ENCODE results near the gene NSG2. TPM values are rescaled to one million over a fixed set of nuclear protein-coding genes. Genes with fewer than 3 reads are reported as not detected.
"Not testable (repeated sequence)": the region's sequence is repeated elsewhere in the genome, so short reads cannot be mapped to it uniquely, and the experiment has no call there.

The NSG2 gene
- polyA plus RNA-seq, 2 donors, result 0.02 to 0.04 TPM

DNA sequence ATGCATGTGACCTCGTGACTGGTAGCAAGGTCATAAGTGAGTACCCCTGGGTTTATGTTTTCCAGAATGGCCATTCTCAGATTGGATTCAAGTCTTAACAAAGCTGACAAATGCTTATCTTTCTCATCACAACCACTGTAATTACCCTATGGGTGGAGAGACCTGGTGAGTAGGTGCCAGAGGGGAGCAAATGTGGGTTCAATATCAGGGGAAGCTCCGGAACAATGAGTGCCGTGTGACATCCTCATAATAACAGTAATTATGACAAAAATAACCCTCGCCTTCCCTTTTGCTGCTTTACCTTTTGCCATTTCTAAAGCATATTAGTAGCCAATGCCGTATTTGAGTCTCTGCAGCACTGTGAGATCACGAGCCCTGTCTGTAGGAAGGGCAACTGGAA lies 95.9 kb downstream of the NSG2 start:
- H3K9me3 ChIP-seq (ENCODE audit: control insufficient read depth in 2 of 2, insufficient read depth in 1 of 2, low read depth in 1 of 2, low read length in 1 of 2), result no peaks in the 10 kb centered on the region
- no peak overlapping the region for H3K4me3 ChIP-seq (ENCODE audit: low read depth in 1 of 2, low read length in 2 of 2)
- no peaks in the 10 kb centered on the region for H3K27me3 ChIP-seq (ENCODE audit: control insufficient read depth in 1 of 2, insufficient read depth in 2 of 2, low read length in 2 of 2)
- H3K27ac ChIP-seq (ENCODE audit: low read depth in 2 of 2, low read length in 1 of 2), result no peak overlapping the region
- H3K4me1 ChIP-seq (ENCODE audit: control insufficient read depth in 2 of 2, insufficient read depth in 2 of 2, low read length in 1 of 2), result no peaks in the 10 kb centered on the region
- no peaks in the 10 kb centered on the region for H3K36me3 ChIP-seq (ENCODE audit: control insufficient read depth in 2 of 2, insufficient read depth in 2 of 2, low read length in 1 of 2)
- 82 to 84% methylated on average over 6 of the region's 6 CpGs for WGBS, 2 donors

DNA sequence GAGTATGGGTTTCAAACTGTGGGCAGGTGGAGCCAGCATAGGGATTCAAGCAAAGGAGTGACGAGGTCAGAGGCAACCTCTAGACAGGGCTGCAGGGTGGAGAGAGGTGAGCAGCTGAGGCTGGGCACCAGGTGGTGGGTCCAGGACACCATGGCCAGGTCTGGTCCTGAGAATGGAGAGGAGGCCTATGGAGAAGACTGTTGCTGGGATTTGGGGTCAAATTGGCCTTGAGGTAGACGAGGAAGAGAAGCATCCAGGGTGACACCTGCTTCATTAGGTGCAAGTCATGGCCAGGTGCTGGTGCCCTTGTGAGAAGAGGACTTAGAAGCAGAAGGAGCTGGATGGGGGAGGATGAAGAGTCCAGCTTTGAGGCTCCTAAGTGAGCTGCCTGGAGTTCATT lies 99.6 kb downstream of the NSG2 start:
- Histone ChIP-seq H3K27ac (ENCODE audit: low read depth in 2 of 2, low read length in 1 of 2) (no peak overlapping the region), H3K9me3 (ENCODE audit: control insufficient read depth in 2 of 2, insufficient read depth in 1 of 2, low read depth in 1 of 2, low read length in 1 of 2) (no peaks in the 10 kb centered on the region), H3K4me3 (ENCODE audit: low read depth in 1 of 2, low read length in 2 of 2) (no peak overlapping the region), H3K4me1 (ENCODE audit: control insufficient read depth in 2 of 2, insufficient read depth in 2 of 2, low read length in 1 of 2) (no peaks in the 10 kb centered on the region), H3K27me3 (ENCODE audit: control insufficient read depth in 1 of 2, insufficient read depth in 2 of 2, low read length in 2 of 2) (no peaks in the 10 kb centered on the region), H3K36me3 (ENCODE audit: control insufficient read depth in 2 of 2, insufficient read depth in 2 of 2, low read length in 1 of 2) (no peaks in the 10 kb centered on the region)
- 59 to 68% methylated on average over 2 of the region's 2 CpGs for WGBS, 2 donors

DNA sequence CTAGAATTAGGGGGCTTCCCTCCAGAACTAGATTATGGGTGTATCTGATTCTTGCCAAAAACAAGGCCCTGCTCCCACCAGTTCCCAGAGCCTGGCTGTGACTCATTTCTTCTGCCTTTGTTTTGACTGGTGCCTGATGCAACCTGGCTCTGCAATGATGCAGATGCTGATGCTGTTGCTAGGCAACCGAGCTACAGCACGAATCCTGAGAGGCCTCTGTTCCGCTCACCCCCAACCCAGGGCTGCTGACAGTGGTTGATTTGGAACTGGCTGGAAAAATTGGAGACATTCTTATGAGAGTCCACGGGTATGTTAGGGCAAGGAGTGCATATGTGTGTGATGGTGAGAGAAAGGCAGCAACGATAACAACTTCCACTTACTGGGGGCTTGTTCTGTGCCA lies 100.3 kb downstream of the NSG2 start:
- Histone ChIP-seq H3K4me1 (ENCODE audit: control insufficient read depth in 2 of 2, insufficient read depth in 2 of 2, low read length in 1 of 2) (no peaks in the 10 kb centered on the region), H3K36me3 (ENCODE audit: control insufficient read depth in 2 of 2, insufficient read depth in 2 of 2, low read length in 1 of 2) (no peaks in the 10 kb centered on the region), H3K4me3 (ENCODE audit: low read depth in 1 of 2, low read length in 2 of 2) (no peak overlapping the region), H3K27me3 (ENCODE audit: control insufficient read depth in 1 of 2, insufficient read depth in 2 of 2, low read length in 2 of 2) (no peaks in the 10 kb centered on the region), H3K9me3 (ENCODE audit: control insufficient read depth in 2 of 2, insufficient read depth in 1 of 2, low read depth in 1 of 2, low read length in 1 of 2) (peaks cover 0 to 3% of the 10 kb centered on the region in 2 donors), H3K27ac (ENCODE audit: low read depth in 2 of 2, low read length in 1 of 2) (no peak overlapping the region)
- WGBS, 2 donors, result 57 to 62% methylated on average over 5 of the region's 5 CpGs

DNA sequence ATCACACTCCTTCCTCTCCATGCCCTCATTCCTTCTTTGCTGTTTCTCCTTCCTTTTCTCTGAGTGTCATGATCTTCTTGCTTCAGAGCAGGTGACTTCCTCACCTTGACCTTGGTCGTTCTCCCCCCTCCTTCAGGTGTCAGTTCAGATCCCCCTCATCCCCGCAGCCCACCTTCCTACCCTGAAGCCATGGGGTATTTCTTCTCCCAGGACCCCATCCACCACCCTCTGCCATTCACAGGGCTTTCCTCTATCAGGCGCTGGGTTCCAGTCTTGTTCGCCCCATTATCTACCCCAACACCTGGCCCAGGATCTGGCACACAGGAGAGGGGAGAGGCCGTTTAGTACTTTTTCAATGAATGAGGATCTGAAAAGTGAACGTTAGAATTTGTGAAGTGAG lies 101.0 kb downstream of the NSG2 start:
- WGBS, 2 donors, result 68 to 71% methylated on average over 6 of the region's 6 CpGs
- H3K27me3 ChIP-seq (ENCODE audit: control insufficient read depth in 1 of 2, insufficient read depth in 2 of 2, low read length in 2 of 2), result no peaks in the 10 kb centered on the region
- H3K4me1 ChIP-seq (ENCODE audit: control insufficient read depth in 2 of 2, insufficient read depth in 2 of 2, low read length in 1 of 2), result no peaks in the 10 kb centered on the region
- H3K4me3 ChIP-seq (ENCODE audit: low read depth in 1 of 2, low read length in 2 of 2), result no peak overlapping the region
- no peaks in the 10 kb centered on the region for H3K36me3 ChIP-seq (ENCODE audit: control insufficient read depth in 2 of 2, insufficient read depth in 2 of 2, low read length in 1 of 2)
- no peak overlapping the region for H3K27ac ChIP-seq (ENCODE audit: low read depth in 2 of 2, low read length in 1 of 2)
- peaks cover 0 to 4% of the 10 kb centered on the region in 2 donors for H3K9me3 ChIP-seq (ENCODE audit: control insufficient read depth in 2 of 2, insufficient read depth in 1 of 2, low read depth in 1 of 2, low read length in 1 of 2)

DNA sequence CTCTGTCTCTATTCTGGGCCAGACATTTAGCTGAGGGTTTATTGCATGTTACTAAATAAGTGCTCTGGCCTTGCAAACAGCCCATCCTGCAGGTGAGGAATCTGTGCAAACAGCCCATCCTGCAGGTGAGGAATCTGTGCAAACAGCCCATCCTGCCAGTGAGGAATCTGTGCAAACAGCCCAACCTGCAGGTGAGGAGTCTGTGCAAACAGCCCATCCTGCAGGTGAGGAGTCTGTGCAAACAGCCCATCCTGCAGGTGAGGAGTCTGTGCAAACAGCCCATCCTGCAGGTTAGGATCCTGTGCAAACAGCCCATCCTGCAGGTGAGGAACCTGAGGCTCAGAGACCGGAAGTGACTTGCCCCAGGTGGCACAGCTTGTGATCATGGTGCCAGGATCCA lies 101.5 kb downstream of the NSG2 start:
- H3K4me1 ChIP-seq (ENCODE audit: control insufficient read depth in 2 of 2, insufficient read depth in 2 of 2, low read length in 1 of 2); H3K4me3 ChIP-seq (ENCODE audit: low read depth in 1 of 2, low read length in 2 of 2); H3K27me3 ChIP-seq (ENCODE audit: control insufficient read depth in 1 of 2, insufficient read depth in 2 of 2, low read length in 2 of 2); H3K27ac ChIP-seq (ENCODE audit: low read depth in 2 of 2, low read length in 1 of 2); H3K9me3 ChIP-seq (ENCODE audit: control insufficient read depth in 2 of 2, insufficient read depth in 1 of 2, low read depth in 1 of 2, low read length in 1 of 2); H3K36me3 ChIP-seq (ENCODE audit: control insufficient read depth in 2 of 2, insufficient read depth in 2 of 2, low read length in 1 of 2): not testable (repeated sequence)
- 36 to 63% methylated on average over 1 of the region's 1 CpG for WGBS, 2 donors

DNA sequence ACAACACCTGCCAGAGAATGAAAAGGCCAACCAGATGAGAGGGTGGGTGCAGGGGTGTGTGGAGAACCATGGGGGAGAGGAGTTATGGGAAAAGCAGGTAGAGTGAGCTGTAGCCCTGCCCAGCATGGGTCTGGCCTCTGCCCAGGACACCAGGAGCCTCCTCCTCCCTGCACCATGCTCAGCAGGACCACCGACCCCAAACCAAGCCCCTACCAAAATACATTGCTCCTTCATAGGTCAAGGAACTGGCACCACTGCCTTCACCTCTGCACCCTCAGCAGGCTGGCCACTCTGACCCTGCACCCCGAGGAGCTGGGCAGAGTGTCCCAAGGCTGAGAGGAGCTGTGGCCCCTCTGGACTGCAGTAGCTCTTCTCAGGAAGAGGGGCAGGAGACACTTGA lies 102.0 kb downstream of the NSG2 start:
- Histone ChIP-seq H3K9me3 (ENCODE audit: control insufficient read depth in 2 of 2, insufficient read depth in 1 of 2, low read depth in 1 of 2, low read length in 1 of 2) (peaks cover 0 to 4% of the 10 kb centered on the region in 2 donors), H3K36me3 (ENCODE audit: control insufficient read depth in 2 of 2, insufficient read depth in 2 of 2, low read length in 1 of 2) (no peaks in the 10 kb centered on the region), H3K27ac (ENCODE audit: low read depth in 2 of 2, low read length in 1 of 2) (no peak overlapping the region), H3K27me3 (ENCODE audit: control insufficient read depth in 1 of 2, insufficient read depth in 2 of 2, low read length in 2 of 2) (no peaks in the 10 kb centered on the region), H3K4me1 (ENCODE audit: control insufficient read depth in 2 of 2, insufficient read depth in 2 of 2, low read length in 1 of 2) (no peaks in the 10 kb centered on the region), H3K4me3 (ENCODE audit: low read depth in 1 of 2, low read length in 2 of 2) (no peak overlapping the region)
- WGBS, 2 donors, result 62 to 66% methylated on average over 2 of the region's 2 CpGs

DNA sequence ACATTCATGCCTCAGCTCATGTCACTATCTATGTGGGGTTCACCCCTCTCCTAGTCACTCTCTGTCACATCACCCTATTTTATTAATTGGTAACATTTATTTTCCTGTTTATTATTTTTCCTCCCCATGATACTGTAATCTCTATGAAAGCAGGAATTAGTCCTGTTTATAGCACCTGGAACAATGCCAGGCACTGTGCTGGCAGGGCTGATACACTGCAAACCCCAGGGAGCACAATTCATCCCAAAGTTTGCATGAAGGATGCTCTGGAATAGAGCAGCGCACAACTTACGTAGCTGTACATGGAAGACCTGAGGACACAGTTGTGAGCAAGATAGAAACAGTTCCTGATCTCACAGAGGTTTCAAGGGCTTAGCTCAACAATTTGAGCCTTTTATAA lies 103.2 kb downstream of the NSG2 start:
- Histone ChIP-seq H3K4me1 (ENCODE audit: control insufficient read depth in 2 of 2, insufficient read depth in 2 of 2, low read length in 1 of 2) (no peaks in the 10 kb centered on the region), H3K36me3 (ENCODE audit: control insufficient read depth in 2 of 2, insufficient read depth in 2 of 2, low read length in 1 of 2) (no peaks in the 10 kb centered on the region), H3K9me3 (ENCODE audit: control insufficient read depth in 2 of 2, insufficient read depth in 1 of 2, low read depth in 1 of 2, low read length in 1 of 2) (peaks cover 0 to 4% of the 10 kb centered on the region in 2 donors), H3K27me3 (ENCODE audit: control insufficient read depth in 1 of 2, insufficient read depth in 2 of 2, low read length in 2 of 2) (no peaks in the 10 kb centered on the region), H3K4me3 (ENCODE audit: low read depth in 1 of 2, low read length in 2 of 2) (no peak overlapping the region), H3K27ac (ENCODE audit: low read depth in 2 of 2, low read length in 1 of 2) (no peak overlapping the region)
- WGBS, 2 donors, result 74 to 83% methylated on average over 2 of the region's 2 CpGs

DNA sequence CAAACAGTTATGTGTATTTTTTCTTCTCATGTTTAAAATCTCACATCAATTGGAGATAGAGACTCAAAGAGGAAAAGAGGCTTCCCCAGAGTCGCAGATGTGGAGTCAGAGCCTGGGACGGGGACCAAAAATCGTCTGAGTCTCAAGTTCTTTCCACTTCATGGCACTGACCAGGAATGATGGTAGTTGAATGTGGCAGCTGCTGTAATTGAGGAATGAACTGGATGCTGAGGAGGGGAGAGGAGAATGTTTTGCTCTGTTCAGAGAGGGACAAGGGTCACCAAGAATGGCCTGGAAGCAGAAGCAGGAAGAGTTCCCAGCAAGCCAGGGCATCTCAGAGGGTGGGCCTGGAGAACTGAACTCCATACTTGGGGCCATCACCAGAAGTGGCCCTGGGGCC lies 103.9 kb downstream of the NSG2 start:
- WGBS, 2 donors, result 80 to 82% methylated on average over 3 of the region's 3 CpGs
- no peaks in the 10 kb centered on the region for H3K27me3 ChIP-seq (ENCODE audit: control insufficient read depth in 1 of 2, insufficient read depth in 2 of 2, low read length in 2 of 2)
- peaks cover 0 to 4% of the 10 kb centered on the region in 2 donors for H3K9me3 ChIP-seq (ENCODE audit: control insufficient read depth in 2 of 2, insufficient read depth in 1 of 2, low read depth in 1 of 2, low read length in 1 of 2)
- H3K4me3 ChIP-seq (ENCODE audit: low read depth in 1 of 2, low read length in 2 of 2), result no peak overlapping the region
- H3K36me3 ChIP-seq (ENCODE audit: control insufficient read depth in 2 of 2, insufficient read depth in 2 of 2, low read length in 1 of 2), result no peaks in the 10 kb centered on the region
- H3K27ac ChIP-seq (ENCODE audit: low read depth in 2 of 2, low read length in 1 of 2), result no peak overlapping the region
- H3K4me1 ChIP-seq (ENCODE audit: control insufficient read depth in 2 of 2, insufficient read depth in 2 of 2, low read length in 1 of 2), result no peaks in the 10 kb centered on the region

DNA sequence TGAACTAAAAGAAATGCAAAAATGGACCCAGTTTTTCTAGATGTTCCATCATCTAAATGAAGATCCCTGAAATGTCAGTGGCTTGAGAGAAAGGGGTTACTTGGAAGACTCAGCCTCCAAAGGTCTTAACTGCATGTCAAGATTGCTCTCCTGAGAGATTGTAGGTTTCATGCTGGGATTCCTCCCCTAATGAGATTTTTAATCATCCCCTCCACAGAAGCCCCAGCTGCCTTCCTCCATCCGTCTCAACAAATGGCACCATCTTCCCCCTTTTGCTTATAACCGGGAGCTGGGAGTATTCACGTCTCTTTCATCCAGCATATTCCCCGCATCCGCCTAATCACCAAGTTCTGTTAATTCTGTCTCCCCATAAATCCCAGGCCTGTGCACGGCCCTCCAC lies 104.5 kb downstream of the NSG2 start:
- Histone ChIP-seq H3K4me1 (ENCODE audit: control insufficient read depth in 2 of 2, insufficient read depth in 2 of 2, low read length in 1 of 2) (no peaks in the 10 kb centered on the region), H3K4me3 (ENCODE audit: low read depth in 1 of 2, low read length in 2 of 2) (no peak overlapping the region), H3K36me3 (ENCODE audit: control insufficient read depth in 2 of 2, insufficient read depth in 2 of 2, low read length in 1 of 2) (no peaks in the 10 kb centered on the region), H3K9me3 (ENCODE audit: control insufficient read depth in 2 of 2, insufficient read depth in 1 of 2, low read depth in 1 of 2, low read length in 1 of 2) (peaks cover 0 to 4% of the 10 kb centered on the region in 2 donors), H3K27ac (ENCODE audit: low read depth in 2 of 2, low read length in 1 of 2) (no peak overlapping the region), H3K27me3 (ENCODE audit: control insufficient read depth in 1 of 2, insufficient read depth in 2 of 2, low read length in 2 of 2) (no peaks in the 10 kb centered on the region)
- WGBS, 2 donors, result 78 to 79% methylated on average over 6 of the region's 6 CpGs

DNA sequence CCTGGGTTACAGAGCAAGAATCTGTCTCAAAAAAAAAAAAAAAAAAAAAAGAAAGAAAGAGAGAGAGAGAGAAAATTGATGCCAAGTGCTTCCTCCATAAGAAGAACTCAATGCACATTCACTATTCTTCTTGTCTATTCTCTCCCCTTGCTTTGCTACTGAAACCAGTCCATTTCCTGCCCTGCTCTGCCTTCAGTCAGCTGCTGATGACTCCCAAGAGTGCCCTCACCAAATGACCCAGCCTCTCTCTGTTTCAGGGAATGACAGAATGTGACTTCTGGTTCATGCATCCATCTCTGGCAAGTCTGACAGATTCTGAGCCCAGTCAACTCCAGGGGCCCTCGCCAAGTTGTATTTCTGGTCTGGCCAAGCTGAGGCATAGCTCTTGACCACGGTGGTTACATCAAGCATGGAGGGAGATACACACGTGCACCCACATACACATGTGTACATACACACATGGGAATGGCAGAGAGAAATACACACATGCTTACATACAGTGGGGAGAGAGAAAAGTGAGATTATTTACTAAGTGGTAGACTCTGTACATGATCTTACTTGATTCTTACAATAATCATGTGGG lies 106.2 kb downstream of the NSG2 start:
- 54 to 55% methylated on average over 3 of the region's 3 CpGs for WGBS, 2 donors
- Histone ChIP-seq H3K4me3 (ENCODE audit: low read depth in 1 of 2, low read length in 2 of 2) (no peak overlapping the region), H3K9me3 (ENCODE audit: control insufficient read depth in 2 of 2, insufficient read depth in 1 of 2, low read depth in 1 of 2, low read length in 1 of 2) (peaks cover 0 to 4% of the 10 kb centered on the region in 2 donors), H3K27me3 (ENCODE audit: control insufficient read depth in 1 of 2, insufficient read depth in 2 of 2, low read length in 2 of 2) (no peaks in the 10 kb centered on the region), H3K36me3 (ENCODE audit: control insufficient read depth in 2 of 2, insufficient read depth in 2 of 2, low read length in 1 of 2) (no peaks in the 10 kb centered on the region), H3K4me1 (ENCODE audit: control insufficient read depth in 2 of 2, insufficient read depth in 2 of 2, low read length in 1 of 2) (no peaks in the 10 kb centered on the region), H3K27ac (ENCODE audit: low read depth in 2 of 2, low read length in 1 of 2) (no peak overlapping the region)

Data from esophagus (tissue), 2 donors.